Measurements from ENCODE around the gene MTUS2.

The MTUS2 gene

GRCh38 chr13:29481603-29482002 lies 661.5 kb downstream of the MTUS2 start:
- Histone ChIP-seq H3K4me2 (ENCODE audit: low read depth, low read length, poor library complexity, severe bottlenecking) (no peak overlapping the region), H3K27me3 (ENCODE audit: insufficient read depth, low read length, poor library complexity, severe bottlenecking) (no peaks in the 10 kb centered on the region), H3K79me2 (ENCODE audit: insufficient read depth, low read length) (no peaks in the 10 kb centered on the region), H3K9ac (ENCODE audit: low read depth, low read length, poor library complexity, severe bottlenecking) (no peak overlapping the region), H2AFZ (ENCODE audit: low read length) (no peak overlapping the region), H3K36me3 (ENCODE audit: insufficient read depth, low read length) (no peaks in the 10 kb centered on the region), H3K9me2 (replicated peaks; ENCODE audit: low read depth, low read length) (no peaks in the 10 kb centered on the region), H3K4me1 (ENCODE audit: insufficient read depth, low read length, poor library complexity, severe bottlenecking) (no peaks in the 10 kb centered on the region), H3K4me3 (ENCODE audit: low read length, poor library complexity, severe bottlenecking) (no peak overlapping the region), H4K20me1 (ENCODE audit: insufficient read depth, low read length, poor library complexity, severe bottlenecking) (no peaks in the 10 kb centered on the region), H3F3A (ENCODE audit: low read depth) (no peaks in the 10 kb centered on the region), H3K9me3 (ENCODE audit: insufficient read depth, low read depth, low read length) (no peaks in the 10 kb centered on the region)
- no peak for TF ChIP-seq CTCF (conservative IDR thresholded peaks at IDR 0.05; ENCODE audit: low read length)
- no peak for TF ChIP-seq EZH2phosphoT487 (IDR thresholded peaks at IDR 0.05; ENCODE audit: borderline replicate concordance)

- Histone ChIP-seq H3K9ac (ENCODE audit: low read depth, low read length, poor library complexity, severe bottlenecking) (no peak overlapping the region), H3F3A (ENCODE audit: low read depth) (no peaks in the 10 kb centered on the region), H3K4me3 (ENCODE audit: low read length, poor library complexity, severe bottlenecking) (no peak overlapping the region), H4K20me1 (ENCODE audit: insufficient read depth, low read length, poor library complexity, severe bottlenecking) (no peaks in the 10 kb centered on the region), H3K9me3 (ENCODE audit: insufficient read depth, low read depth, low read length) (no peaks in the 10 kb centered on the region), H3K79me2 (ENCODE audit: insufficient read depth, low read length) (no peaks in the 10 kb centered on the region), H2AFZ (ENCODE audit: low read length) (no peak overlapping the region), H3K27me3 (ENCODE audit: insufficient read depth, low read length, poor library complexity, severe bottlenecking) (no peaks in the 10 kb centered on the region), H3K4me1 (ENCODE audit: insufficient read depth, low read length, poor library complexity, severe bottlenecking) (no peaks in the 10 kb centered on the region), H3K4me2 (ENCODE audit: low read depth, low read length, poor library complexity, severe bottlenecking) (no peak overlapping the region), H3K9me2 (replicated peaks; ENCODE audit: low read depth, low read length) (no peaks in the 10 kb centered on the region), H3K36me3 (ENCODE audit: insufficient read depth, low read length) (no peaks in the 10 kb centered on the region)
- TF ChIP-seq CTCF (conservative IDR thresholded peaks at IDR 0.05; ENCODE audit: low read length): no peak
- TF ChIP-seq EZH2phosphoT487 (IDR thresholded peaks at IDR 0.05; ENCODE audit: borderline replicate concordance): no peak
Observed at GRCh38 chr13:29482504-29482903, 662.4 kb downstream of the MTUS2 start.

- no peaks in the 10 kb centered on the region for H3K79me2 ChIP-seq (ENCODE audit: insufficient read depth, low read length)
- H3K27me3 ChIP-seq (ENCODE audit: insufficient read depth, low read length, poor library complexity, severe bottlenecking): no peaks in the 10 kb centered on the region
- no peaks in the 10 kb centered on the region for H3K9me3 ChIP-seq (ENCODE audit: insufficient read depth, low read depth, low read length)
- no peak overlapping the region for H2AFZ ChIP-seq (ENCODE audit: low read length)
- TF ChIP-seq EZH2phosphoT487 (IDR thresholded peaks at IDR 0.05; ENCODE audit: borderline replicate concordance): no peak
- no peak for TF ChIP-seq CTCF (conservative IDR thresholded peaks at IDR 0.05; ENCODE audit: low read length)
- H3K9me2 ChIP-seq (replicated peaks; ENCODE audit: low read depth, low read length): no peaks in the 10 kb centered on the region
- H3K36me3 ChIP-seq (ENCODE audit: insufficient read depth, low read length): no peaks in the 10 kb centered on the region
- no peak overlapping the region for H3K4me2 ChIP-seq (ENCODE audit: low read depth, low read length, poor library complexity, severe bottlenecking)
- no peak overlapping the region for H3K4me3 ChIP-seq (ENCODE audit: low read length, poor library complexity, severe bottlenecking)
- H4K20me1 ChIP-seq (ENCODE audit: insufficient read depth, low read length, poor library complexity, severe bottlenecking): no peaks in the 10 kb centered on the region
- no peaks in the 10 kb centered on the region for H3K4me1 ChIP-seq (ENCODE audit: insufficient read depth, low read length, poor library complexity, severe bottlenecking)
- H3F3A ChIP-seq (ENCODE audit: low read depth): no peaks in the 10 kb centered on the region
- H3K9ac ChIP-seq (ENCODE audit: low read depth, low read length, poor library complexity, severe bottlenecking): no peak overlapping the region
Observed at GRCh38 chr13:29483211-29483610, 663.1 kb downstream of the MTUS2 start.
